ENCODE data around the gene ERBB4. TPM values are rescaled to one million over a fixed set of nuclear protein-coding genes. Genes with fewer than 3 reads are reported as not detected.
"Not testable (repeated sequence)": the region's sequence is repeated elsewhere in the genome, so short reads cannot be mapped to it uniquely, and the experiment has no call there.

The ERBB4 gene
- total RNA-seq, 1 experiment from 2014 or later: 0.15 TPM

DNA sequence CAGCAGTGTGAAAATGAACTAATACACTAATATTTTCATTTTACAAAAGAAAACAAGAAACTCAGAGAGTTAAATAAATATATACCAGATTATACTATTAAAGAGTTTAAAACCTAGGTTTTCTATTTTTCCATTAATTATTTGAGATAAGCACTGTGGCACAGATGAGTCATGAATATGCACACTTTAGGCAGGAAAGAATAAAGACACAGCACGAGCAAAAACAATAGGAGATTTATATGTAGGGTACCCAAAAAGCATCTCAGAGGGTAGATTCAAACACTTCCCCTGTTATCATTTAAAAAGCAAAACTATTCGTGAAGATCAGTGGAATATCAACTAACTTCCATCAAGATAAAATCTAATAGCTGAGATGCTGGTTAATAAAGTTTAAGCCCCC lies 430.6 kb downstream of the ERBB4 start:
- TF ChIP-seq TCF7L2 (IDR thresholded peaks at IDR 0.05; ENCODE audit: low read depth, low read length) (no peak), SIN3A (IDR thresholded peaks at IDR 0.05; ENCODE audit: borderline replicate concordance, insufficient read depth, low read depth, low read length) (no peak), CTCF (IDR thresholded peaks at IDR 0.05) (no peak), POLR2AphosphoS5 (IDR thresholded peaks at IDR 0.05; ENCODE audit: low read depth, low read length) (no peak)
- TF ChIP-seq, protein P1, sequence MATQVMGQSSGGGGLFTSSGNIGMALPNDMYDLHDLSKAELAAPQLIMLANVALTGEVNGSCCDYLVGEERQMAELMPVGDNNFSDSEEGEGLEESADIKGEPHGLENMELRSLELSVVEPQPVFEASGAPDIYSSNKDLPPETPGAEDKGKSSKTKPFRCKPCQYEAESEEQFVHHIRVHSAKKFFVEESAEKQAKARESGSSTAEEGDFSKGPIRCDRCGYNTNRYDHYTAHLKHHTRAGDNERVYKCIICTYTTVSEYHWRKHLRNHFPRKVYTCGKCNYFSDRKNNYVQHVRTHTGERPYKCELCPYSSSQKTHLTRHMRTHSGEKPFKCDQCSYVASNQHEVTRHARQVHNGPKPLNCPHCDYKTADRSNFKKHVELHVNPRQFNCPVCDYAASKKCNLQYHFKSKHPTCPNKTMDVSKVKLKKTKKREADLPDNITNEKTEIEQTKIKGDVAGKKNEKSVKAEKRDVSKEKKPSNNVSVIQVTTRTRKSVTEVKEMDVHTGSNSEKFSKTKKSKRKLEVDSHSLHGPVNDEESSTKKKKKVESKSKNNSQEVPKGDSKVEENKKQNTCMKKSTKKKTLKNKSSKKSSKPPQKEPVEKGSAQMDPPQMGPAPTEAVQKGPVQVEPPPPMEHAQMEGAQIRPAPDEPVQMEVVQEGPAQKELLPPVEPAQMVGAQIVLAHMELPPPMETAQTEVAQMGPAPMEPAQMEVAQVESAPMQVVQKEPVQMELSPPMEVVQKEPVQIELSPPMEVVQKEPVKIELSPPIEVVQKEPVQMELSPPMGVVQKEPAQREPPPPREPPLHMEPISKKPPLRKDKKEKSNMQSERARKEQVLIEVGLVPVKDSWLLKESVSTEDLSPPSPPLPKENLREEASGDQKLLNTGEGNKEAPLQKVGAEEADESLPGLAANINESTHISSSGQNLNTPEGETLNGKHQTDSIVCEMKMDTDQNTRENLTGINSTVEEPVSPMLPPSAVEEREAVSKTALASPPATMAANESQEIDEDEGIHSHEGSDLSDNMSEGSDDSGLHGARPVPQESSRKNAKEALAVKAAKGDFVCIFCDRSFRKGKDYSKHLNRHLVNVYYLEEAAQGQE (IDR thresholded peaks at IDR 0.05; ENCODE audit: insufficient read depth in 1 of 2, low read depth in 2 of 2, low read length in 1 of 2): no peak

DNA sequence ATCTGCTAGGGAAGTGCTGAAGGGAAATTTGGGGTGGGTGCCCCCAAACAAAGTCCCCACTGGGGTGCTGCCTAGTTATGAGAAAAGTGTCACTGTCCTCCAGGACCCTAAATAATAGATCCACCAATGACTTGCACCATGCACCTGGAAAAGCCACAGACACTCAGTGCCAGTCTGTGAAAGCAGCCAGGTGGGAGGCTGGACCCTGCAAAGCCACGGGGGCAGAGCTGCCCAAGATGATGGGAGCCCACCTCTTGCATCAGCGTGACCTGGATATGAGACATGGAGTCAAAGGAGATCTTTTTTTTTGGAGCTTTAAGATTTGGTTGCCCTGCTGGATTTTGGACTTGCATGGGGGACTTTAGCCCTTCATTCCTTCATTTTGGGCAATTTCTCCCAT lies 431.6 kb downstream of the ERBB4 start:
- no peak for ATAC-seq
- in situ Hi-C loops (cut with HindIII; ENCODE audit: low pct_unique_long_range_greater_than_20kb, low sequenced_read_pairs): no loop called here
- CTCF ChIA-PET: interaction anchor here (0.6 kb wide), 1 partner anchor 407 kb away, joined by 4 read pairs; no protein-coding TSS in a partner anchor
- no TSS peak for BruUV-seq (replicated peaks)
- TF ChIP-seq, protein P1 (IDR thresholded peaks at IDR 0.05; ENCODE audit: insufficient read depth in 1 of 2, low read depth in 2 of 2, low read length in 1 of 2): no peak
- Histone ChIP-seq H3K4me3 (ENCODE audit: low read depth in 2 of 2, low read length in 2 of 2) (no peak overlapping the region), H3K27ac (ENCODE audit: low read length) (no peak overlapping the region), H3K4me1 (ENCODE audit: control insufficient read depth, insufficient read depth, low read length) (no peaks in the 10 kb centered on the region), H3K9me3 (ENCODE audit: control insufficient read depth, insufficient read depth, low read depth, low read length) (no peaks in the 10 kb centered on the region), H3K36me3 (ENCODE audit: control insufficient read depth, insufficient read depth, low read length) (no peaks in the 10 kb centered on the region), H3K27me3 (ENCODE audit: control insufficient read depth, insufficient read depth, low read length) (no peaks in the 10 kb centered on the region)
- no peak for DNase-seq (ENCODE audit: low read depth, low spot score)
- intact Hi-C loops (cut with micrococcal nuclease; ENCODE audit: unreplicated experiment): no loop called here
- POLR2A ChIA-PET: no interaction called here

More for the DNA sequence above, 430.6 kb downstream of the ERBB4 start:
- POLR2A ChIA-PET: no interaction called here
- H3K27me3 ChIP-seq (ENCODE audit: control insufficient read depth, insufficient read depth, low read length): no peaks in the 10 kb centered on the region
- in situ Hi-C loops (cut with HindIII; ENCODE audit: low pct_unique_long_range_greater_than_20kb, low sequenced_read_pairs): no loop called here
- no peaks in the 10 kb centered on the region for H3K9me3 ChIP-seq (ENCODE audit: control insufficient read depth, insufficient read depth, low read depth, low read length)
- H3K4me3 ChIP-seq (ENCODE audit: low read depth in 2 of 2, low read length in 2 of 2): no peak overlapping the region
- BruUV-seq (replicated peaks): no TSS peak
- no peaks in the 10 kb centered on the region for H3K36me3 ChIP-seq (ENCODE audit: control insufficient read depth, insufficient read depth, low read length)
- intact Hi-C loops (cut with micrococcal nuclease; ENCODE audit: unreplicated experiment): no loop called here
- ATAC-seq: no peak
- no peak for DNase-seq (ENCODE audit: low read depth, low spot score)
- no peaks in the 10 kb centered on the region for H3K4me1 ChIP-seq (ENCODE audit: control insufficient read depth, insufficient read depth, low read length)
- CTCF ChIA-PET: no interaction called here
- no peak overlapping the region for H3K27ac ChIP-seq (ENCODE audit: low read length)

DNA sequence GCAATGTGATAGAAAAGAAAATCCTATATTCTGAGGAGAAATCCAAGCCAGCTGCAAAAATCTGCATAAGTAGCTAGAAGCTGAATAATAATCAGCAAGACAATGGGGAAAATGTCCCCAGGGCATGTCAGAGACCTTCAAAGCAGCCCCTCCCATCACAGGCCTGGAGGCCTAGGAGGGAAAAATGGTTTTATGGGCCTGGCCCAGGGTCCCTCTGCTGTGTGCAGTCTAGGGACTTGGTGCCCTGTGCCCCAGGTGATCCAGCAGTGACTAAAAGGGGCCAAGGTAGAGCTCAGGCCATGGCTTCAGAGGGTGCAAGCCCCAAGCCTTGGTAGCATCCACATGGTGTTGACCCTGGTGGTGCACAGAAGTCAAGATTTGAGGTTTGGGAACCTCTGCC lies 432.1 kb downstream of the ERBB4 start:
- intact Hi-C loops (cut with micrococcal nuclease; ENCODE audit: unreplicated experiment); DNase-seq (ENCODE audit: low read depth, low spot score); H3K27ac ChIP-seq (ENCODE audit: low read length); BruUV-seq (replicated peaks); ATAC-seq; CTCF ChIA-PET; H3K9me3 ChIP-seq (ENCODE audit: control insufficient read depth, insufficient read depth, low read depth, low read length); H3K4me1 ChIP-seq (ENCODE audit: control insufficient read depth, insufficient read depth, low read length); H3K27me3 ChIP-seq (ENCODE audit: control insufficient read depth, insufficient read depth, low read length); H3K36me3 ChIP-seq (ENCODE audit: control insufficient read depth, insufficient read depth, low read length); POLR2A ChIA-PET; in situ Hi-C loops (cut with HindIII; ENCODE audit: low pct_unique_long_range_greater_than_20kb, low sequenced_read_pairs); H3K4me3 ChIP-seq (ENCODE audit: low read depth in 2 of 2, low read length in 2 of 2): not testable (repeated sequence)
